ENCODE measurements around the gene BMAL2. TPM values are rescaled to one million over a fixed set of nuclear protein-coding genes. Genes with fewer than 3 reads are reported as not detected.

The BMAL2 gene
- polyA plus RNA-seq, 2 of the 4 experiments (the other 2 are of a cell fraction), result 13.5 to 23.1 TPM

DNA sequence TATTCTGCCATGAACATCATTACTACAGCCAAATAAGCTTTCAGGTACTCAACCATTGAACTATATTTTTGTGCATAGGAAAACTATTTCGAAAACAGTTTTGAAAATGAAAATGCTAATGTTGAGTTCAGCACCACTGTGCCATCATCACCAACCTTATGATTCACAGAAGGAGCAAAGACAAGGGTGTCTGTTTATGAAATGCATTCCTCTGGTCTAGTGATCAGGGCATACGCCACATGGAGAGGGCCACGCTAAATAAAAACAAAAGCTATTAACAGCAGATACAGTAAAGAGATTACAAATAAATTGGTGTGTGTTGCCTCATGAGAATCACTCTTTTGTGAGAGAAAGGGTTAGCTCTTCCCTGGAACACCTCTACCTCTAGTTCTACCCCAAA is 43.2 kb upstream of the BMAL2 start:
- DNase-seq (ENCODE audit: low read depth in 1 of 2, low spot score in 1 of 2), result no peak
- Histone ChIP-seq H3K9me3 (no peaks in the 10 kb centered on the region), H3K4me2 (no peak overlapping the region), H3K4me1 (peaks cover 13% of the 10 kb centered on the region), H3K4me3 (no peak overlapping the region), H3K27ac (no peak overlapping the region)
- CTCF ChIA-PET, result interaction anchor here (0.8 to 1.3 kb wide), 2 partner anchors 20 to 274 kb away, joined by 3 read pairs; no protein-coding TSS in a partner anchor
- POLR2A ChIA-PET, result no interaction called here
- TF ChIP-seq HOXB13 (CRISPR knock-in tag; IDR thresholded peaks at IDR 0.05; ENCODE audit: low read depth) (no peak), RARB (CRISPR knock-in tag; IDR thresholded peaks at IDR 0.05) (no peak), JUNB (IDR thresholded peaks at IDR 0.05) (no peak), FOXS1 (CRISPR knock-in tag; IDR thresholded peaks at IDR 0.05) (no peak), TP53 (CRISPR knock-in tag; IDR thresholded peaks at IDR 0.05) (no peak), GATA3 (IDR thresholded peaks at IDR 0.05; ENCODE audit: borderline replicate concordance) (no peak), CHD4 (IDR thresholded peaks at IDR 0.05; ENCODE audit: borderline replicate concordance) (no peak)
- TF ChIP-seq, protein P1, sequence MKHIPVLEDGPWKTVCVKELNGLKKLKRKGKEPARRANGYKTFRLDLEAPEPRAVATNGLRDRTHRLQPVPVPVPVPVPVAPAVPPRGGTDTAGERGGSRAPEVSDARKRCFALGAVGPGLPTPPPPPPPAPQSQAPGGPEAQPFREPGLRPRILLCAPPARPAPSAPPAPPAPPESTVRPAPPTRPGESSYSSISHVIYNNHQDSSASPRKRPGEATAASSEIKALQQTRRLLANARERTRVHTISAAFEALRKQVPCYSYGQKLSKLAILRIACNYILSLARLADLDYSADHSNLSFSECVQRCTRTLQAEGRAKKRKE (CRISPR knock-in tag; IDR thresholded peaks at IDR 0.05; ENCODE audit: low read depth), result no peak
- TF ChIP-seq, protein P2, sequence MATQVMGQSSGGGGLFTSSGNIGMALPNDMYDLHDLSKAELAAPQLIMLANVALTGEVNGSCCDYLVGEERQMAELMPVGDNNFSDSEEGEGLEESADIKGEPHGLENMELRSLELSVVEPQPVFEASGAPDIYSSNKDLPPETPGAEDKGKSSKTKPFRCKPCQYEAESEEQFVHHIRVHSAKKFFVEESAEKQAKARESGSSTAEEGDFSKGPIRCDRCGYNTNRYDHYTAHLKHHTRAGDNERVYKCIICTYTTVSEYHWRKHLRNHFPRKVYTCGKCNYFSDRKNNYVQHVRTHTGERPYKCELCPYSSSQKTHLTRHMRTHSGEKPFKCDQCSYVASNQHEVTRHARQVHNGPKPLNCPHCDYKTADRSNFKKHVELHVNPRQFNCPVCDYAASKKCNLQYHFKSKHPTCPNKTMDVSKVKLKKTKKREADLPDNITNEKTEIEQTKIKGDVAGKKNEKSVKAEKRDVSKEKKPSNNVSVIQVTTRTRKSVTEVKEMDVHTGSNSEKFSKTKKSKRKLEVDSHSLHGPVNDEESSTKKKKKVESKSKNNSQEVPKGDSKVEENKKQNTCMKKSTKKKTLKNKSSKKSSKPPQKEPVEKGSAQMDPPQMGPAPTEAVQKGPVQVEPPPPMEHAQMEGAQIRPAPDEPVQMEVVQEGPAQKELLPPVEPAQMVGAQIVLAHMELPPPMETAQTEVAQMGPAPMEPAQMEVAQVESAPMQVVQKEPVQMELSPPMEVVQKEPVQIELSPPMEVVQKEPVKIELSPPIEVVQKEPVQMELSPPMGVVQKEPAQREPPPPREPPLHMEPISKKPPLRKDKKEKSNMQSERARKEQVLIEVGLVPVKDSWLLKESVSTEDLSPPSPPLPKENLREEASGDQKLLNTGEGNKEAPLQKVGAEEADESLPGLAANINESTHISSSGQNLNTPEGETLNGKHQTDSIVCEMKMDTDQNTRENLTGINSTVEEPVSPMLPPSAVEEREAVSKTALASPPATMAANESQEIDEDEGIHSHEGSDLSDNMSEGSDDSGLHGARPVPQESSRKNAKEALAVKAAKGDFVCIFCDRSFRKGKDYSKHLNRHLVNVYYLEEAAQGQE (IDR thresholded peaks at IDR 0.05), result no peak
- TF ChIP-seq, protein P3, sequence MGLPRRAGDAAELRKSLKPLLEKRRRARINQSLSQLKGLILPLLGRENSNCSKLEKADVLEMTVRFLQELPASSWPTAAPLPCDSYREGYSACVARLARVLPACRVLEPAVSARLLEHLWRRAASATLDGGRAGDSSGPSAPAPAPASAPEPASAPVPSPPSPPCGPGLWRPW (IDR thresholded peaks at IDR 0.05), result no peak
- TF ChIP-seq, protein P4, sequence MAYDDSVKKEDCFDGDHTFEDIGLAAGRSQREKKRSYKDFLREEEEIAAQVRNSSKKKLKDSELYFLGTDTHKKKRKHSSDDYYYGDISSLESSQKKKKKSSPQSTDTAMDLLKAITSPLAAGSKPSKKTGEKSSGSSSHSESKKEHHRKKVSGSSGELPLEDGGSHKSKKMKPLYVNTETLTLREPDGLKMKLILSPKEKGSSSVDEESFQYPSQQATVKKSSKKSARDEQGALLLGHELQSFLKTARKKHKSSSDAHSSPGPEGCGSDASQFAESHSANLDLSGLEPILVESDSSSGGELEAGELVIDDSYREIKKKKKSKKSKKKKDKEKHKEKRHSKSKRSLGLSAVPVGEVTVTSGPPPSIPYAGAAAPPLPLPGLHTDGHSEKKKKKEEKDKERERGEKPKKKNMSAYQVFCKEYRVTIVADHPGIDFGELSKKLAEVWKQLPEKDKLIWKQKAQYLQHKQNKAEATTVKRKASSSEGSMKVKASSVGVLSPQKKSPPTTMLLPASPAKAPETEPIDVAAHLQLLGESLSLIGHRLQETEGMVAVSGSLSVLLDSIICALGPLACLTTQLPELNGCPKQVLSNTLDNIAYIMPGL (CRISPR knock-in tag; IDR thresholded peaks at IDR 0.05; ENCODE audit: borderline replicate concordance), result no peak
- TF ChIP-seq, protein P5, sequence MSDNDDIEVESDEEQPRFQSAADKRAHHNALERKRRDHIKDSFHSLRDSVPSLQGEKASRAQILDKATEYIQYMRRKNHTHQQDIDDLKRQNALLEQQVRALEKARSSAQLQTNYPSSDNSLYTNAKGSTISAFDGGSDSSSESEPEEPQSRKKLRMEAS (IDR thresholded peaks at IDR 0.05), result no peak
- TF ChIP-seq, protein P6, sequence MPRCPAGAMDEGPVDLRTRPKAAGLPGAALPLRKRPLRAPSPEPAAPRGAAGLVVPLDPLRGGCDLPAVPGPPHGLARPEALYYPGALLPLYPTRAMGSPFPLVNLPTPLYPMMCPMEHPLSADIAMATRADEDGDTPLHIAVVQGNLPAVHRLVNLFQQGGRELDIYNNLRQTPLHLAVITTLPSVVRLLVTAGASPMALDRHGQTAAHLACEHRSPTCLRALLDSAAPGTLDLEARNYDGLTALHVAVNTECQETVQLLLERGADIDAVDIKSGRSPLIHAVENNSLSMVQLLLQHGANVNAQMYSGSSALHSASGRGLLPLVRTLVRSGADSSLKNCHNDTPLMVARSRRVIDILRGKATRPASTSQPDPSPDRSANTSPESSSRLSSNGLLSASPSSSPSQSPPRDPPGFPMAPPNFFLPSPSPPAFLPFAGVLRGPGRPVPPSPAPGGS (IDR thresholded peaks at IDR 0.05), result no peak
- FAIRE-seq, result no peak
- WGBS (ENCODE audit: missing lambda C conversion rate), result 89% methylated on average over 3 of the region's 3 CpGs
- no peak for ATAC-seq

DNA sequence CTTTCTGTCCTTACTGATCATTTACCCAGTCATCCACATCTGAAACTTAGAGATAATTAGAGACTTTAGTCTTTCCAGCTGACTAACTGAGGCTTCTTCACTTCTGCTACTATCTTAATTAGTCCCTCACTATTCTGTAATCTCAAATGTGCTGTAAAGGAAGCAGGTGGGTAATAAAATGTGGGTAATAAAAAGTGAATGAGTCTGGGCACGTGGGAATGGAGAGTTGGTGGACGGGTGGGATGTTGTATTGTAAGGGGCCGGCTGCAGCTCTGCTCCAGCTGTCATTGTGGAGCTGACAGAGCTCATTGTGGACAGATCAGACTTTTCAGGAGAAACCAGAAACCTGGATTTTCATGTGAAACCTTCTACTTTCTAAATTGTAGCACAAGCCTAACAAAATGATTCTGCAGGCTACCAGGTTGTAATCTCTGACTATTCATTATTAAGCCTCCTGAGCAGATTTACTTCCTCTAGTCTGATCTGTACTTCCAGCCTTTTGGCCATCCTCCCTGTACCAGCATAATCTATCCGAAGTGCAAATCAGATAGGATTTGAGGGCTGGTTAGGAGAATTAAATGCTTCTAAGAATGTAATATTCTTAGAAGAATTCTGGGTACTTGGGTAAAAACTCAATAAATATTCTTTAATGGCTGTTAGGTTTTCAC is 42.0 kb upstream of the BMAL2 start:
- CTCF ChIA-PET, result interaction anchor here (0.8 kb wide), 1 partner anchor 275 kb away, joined by 3 read pairs; no protein-coding TSS in a partner anchor
- no peak for TF ChIP-seq TFCP2L1 (CRISPR knock-in tag; IDR thresholded peaks at IDR 0.05)
- TF ChIP-seq, protein P7, sequence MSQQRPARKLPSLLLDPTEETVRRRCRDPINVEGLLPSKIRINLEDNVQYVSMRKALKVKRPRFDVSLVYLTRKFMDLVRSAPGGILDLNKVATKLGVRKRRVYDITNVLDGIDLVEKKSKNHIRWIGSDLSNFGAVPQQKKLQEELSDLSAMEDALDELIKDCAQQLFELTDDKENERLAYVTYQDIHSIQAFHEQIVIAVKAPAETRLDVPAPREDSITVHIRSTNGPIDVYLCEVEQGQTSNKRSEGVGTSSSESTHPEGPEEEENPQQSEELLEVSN (IDR thresholded peaks at IDR 0.05; ENCODE audit: borderline replicate concordance, low read depth), result no peak
- no peak for TF ChIP-seq EP300 (IDR thresholded peaks at IDR 0.05)
- TF ChIP-seq, protein P8, sequence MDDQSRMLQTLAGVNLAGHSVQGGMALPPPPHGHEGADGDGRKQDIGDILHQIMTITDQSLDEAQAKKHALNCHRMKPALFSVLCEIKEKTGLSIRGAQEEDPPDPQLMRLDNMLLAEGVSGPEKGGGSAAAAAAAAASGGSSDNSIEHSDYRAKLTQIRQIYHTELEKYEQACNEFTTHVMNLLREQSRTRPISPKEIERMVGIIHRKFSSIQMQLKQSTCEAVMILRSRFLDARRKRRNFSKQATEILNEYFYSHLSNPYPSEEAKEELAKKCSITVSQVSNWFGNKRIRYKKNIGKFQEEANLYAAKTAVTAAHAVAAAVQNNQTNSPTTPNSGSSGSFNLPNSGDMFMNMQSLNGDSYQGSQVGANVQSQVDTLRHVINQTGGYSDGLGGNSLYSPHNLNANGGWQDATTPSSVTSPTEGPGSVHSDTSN (IDR thresholded peaks at IDR 0.05), result no peak
- no peak for TF ChIP-seq CBX8 (IDR thresholded peaks at IDR 0.05)
- no peak for TF ChIP-seq ZFP36 (IDR thresholded peaks at IDR 0.05; ENCODE audit: borderline replicate concordance, partially characterized antibody)
- TF ChIP-seq TP53 (CRISPR knock-in tag; IDR thresholded peaks at IDR 0.05), result no peak
- TF ChIP-seq, protein P9, sequence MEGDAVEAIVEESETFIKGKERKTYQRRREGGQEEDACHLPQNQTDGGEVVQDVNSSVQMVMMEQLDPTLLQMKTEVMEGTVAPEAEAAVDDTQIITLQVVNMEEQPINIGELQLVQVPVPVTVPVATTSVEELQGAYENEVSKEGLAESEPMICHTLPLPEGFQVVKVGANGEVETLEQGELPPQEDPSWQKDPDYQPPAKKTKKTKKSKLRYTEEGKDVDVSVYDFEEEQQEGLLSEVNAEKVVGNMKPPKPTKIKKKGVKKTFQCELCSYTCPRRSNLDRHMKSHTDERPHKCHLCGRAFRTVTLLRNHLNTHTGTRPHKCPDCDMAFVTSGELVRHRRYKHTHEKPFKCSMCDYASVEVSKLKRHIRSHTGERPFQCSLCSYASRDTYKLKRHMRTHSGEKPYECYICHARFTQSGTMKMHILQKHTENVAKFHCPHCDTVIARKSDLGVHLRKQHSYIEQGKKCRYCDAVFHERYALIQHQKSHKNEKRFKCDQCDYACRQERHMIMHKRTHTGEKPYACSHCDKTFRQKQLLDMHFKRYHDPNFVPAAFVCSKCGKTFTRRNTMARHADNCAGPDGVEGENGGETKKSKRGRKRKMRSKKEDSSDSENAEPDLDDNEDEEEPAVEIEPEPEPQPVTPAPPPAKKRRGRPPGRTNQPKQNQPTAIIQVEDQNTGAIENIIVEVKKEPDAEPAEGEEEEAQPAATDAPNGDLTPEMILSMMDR (IDR thresholded peaks at IDR 0.05), result no peak
- TF ChIP-seq POLR2AphosphoS2 (conservative IDR thresholded peaks at IDR 0.05; ENCODE audit: low read length), result no peak
- TF ChIP-seq GATA3 (IDR thresholded peaks at IDR 0.05; ENCODE audit: borderline replicate concordance), result no peak
- TF ChIP-seq HOXB13 (CRISPR knock-in tag; IDR thresholded peaks at IDR 0.05; ENCODE audit: low read depth), result no peak
- no peak for TF ChIP-seq RAD21 (conservative IDR thresholded peaks at IDR 0.05 in 1 of 2, IDR thresholded peaks at IDR 0.05 in 1 of 2)
- no peak for TF ChIP-seq ZNF302 (CRISPR knock-in tag; IDR thresholded peaks at IDR 0.05)
- no peak for TF ChIP-seq FOSB (CRISPR knock-in tag; IDR thresholded peaks at IDR 0.05)

More for the DNA sequence above, 42.0 kb upstream of the BMAL2 start:
- no peak overlapping the region for H3K27ac ChIP-seq
- DNase-seq (ENCODE audit: low read depth in 1 of 2, low spot score in 1 of 2) (no peak), ATAC-seq (no peak), FAIRE-seq (no peak)
- no peaks in the 10 kb centered on the region for H3K9me3 ChIP-seq
- no peak overlapping the region for H3K4me3 ChIP-seq
- H3K4me2 ChIP-seq, result no peak overlapping the region
- WGBS (ENCODE audit: missing lambda C conversion rate), result 92% methylated on average over 4 of the region's 4 CpGs
- H3K4me1 ChIP-seq, result peaks cover under 1% of the 10 kb centered on the region; the same call in 2 of the 3 replicates
- POLR2A ChIA-PET, result no interaction called here
